K562 (cell line): ENCODE measurements around the gene ACP1. TPM values are rescaled to one million over a fixed set of nuclear protein-coding genes. Genes with fewer than 3 reads are reported as not detected.

Experiments
- ATAC-seq: fragments of 200-7000 bp; cut with Tn5 transposase; 3 replicates; pipeline ENCODE4 v1.9.1; 2020; ENCODE audit warnings: moderate library complexity
- BruUV-seq: library from RNA; stranded (reverse); fragments of 400-500 nt; replicated peaks from 2 replicates; lab custom pipeline; 2021; lab: Mats Ljungman, UMichigan
- CTCF ChIA-PET: fragments of 300-600 bp; formaldehyde crosslinking; extraction: SDS; loops from one replicate; lab custom pipeline; 2021; ENCODE audit warnings: low intra/inter-chr PET ratio; lab: Yijun Ruan, JAX
- POLR2A ChIA-PET: fragments of 300-600, 350-650 bp; sonication (Branson Sonifier 250); formaldehyde crosslinking; extraction: SDS; loops from one replicate; lab custom pipeline; 2021; ENCODE audit warnings: antibody characterized with exemption, inconsistent platforms; lab: Yijun Ruan, JAX
- DNase-seq, 4 experiments: peaks; one replicate each; pipeline versions ENCODE4 v3.0.0 to v3.0.0-alpha.2; 2011 to 2018; ENCODE audit warnings: low spot score in 3 of 4, mixed read lengths in 3 of 4; ENCODE audit errors: extremely low read depth in 1 of 4
- FAIRE-seq: peaks from 2 replicates; lab custom pipeline; 2011; peaks lifted over from hg19 to GRCh38; lab: Jason Lieb, UNC
- H2AFZ ChIP-seq: 2 replicates; pipeline ENCODE4 v1.6.0; 2011; ENCODE audit warnings: low read depth, low read length, control low read depth, inconsistent platforms
- H3K27ac ChIP-seq: fragments of 200-600 bp; 3 replicates; pipeline ENCODE4 v1.8.0; 2011; ENCODE audit warnings: low read depth, mild to moderate bottlenecking, control low read depth, inconsistent platforms, low read length, moderate library complexity, mixed read lengths; ENCODE audit errors: extremely low read depth
- H3K27me3 ChIP-seq, 2 experiments: fragments of 300-600 bp in 1 of 2; 2 replicates in 1 of 2; 3 replicates in 1 of 2; pipeline versions ENCODE4 v1.6.0 to v1.8.0; 2011; ENCODE audit warnings: inconsistent platforms in 2 of 2, low read length in 2 of 2, mild to moderate bottlenecking in 1 of 2, mixed read lengths in 1 of 2, moderate library complexity in 1 of 2; ENCODE audit not compliant: control insufficient read depth in 2 of 2, insufficient read depth in 2 of 2
- H3K36me3 ChIP-seq: fragments of 300-600 bp; 3 replicates; pipeline ENCODE4 v1.8.0; 2011; ENCODE audit warnings: mild to moderate bottlenecking, low read length, inconsistent platforms; ENCODE audit not compliant: control insufficient read depth, insufficient read depth
- H3K4me1 ChIP-seq, 2 experiments: fragments of 200-600 bp in 1 of 2; replicated peaks in 1 of 2; 2 replicates in 1 of 2; 3 replicates in 1 of 2; pipeline versions ENCODE4 v1.5.1 to v1.8.0; 2011; ENCODE audit warnings: inconsistent platforms in 2 of 2, low read length in 2 of 2, mild to moderate bottlenecking in 1 of 2, mixed read lengths in 1 of 2, moderate library complexity in 1 of 2; ENCODE audit not compliant: control insufficient read depth in 2 of 2, insufficient read depth in 2 of 2
- H3K4me2 ChIP-seq: 2 replicates; pipeline ENCODE4 v1.6.1; 2011; ENCODE audit warnings: low read length, control low read depth, inconsistent platforms, mixed read lengths; ENCODE audit not compliant: insufficient read depth
- H3K4me3 ChIP-seq: fragments of 200-600 bp; sonication (generic), shearing (Covaris generic); 2 replicates; pipeline ENCODE4 v1.5.1; 2016; ENCODE audit warnings: control low read depth, inconsistent platforms
- H3K79me2 ChIP-seq: fragments of 200-600 bp; 3 replicates; pipeline ENCODE4 v1.8.0; 2011; ENCODE audit warnings: low read length, inconsistent platforms; ENCODE audit not compliant: control insufficient read depth, insufficient read depth
- H3K9ac ChIP-seq, 2 experiments: 2 replicates each; pipeline versions ENCODE4 v1.6.0 to v1.6.1; 2011; ENCODE audit warnings: low read depth in 2 of 2, low read length in 2 of 2, control low read depth in 1 of 2, inconsistent platforms in 1 of 2, mild to moderate bottlenecking in 1 of 2, mixed read lengths in 1 of 2; ENCODE audit not compliant: insufficient read depth in 1 of 2
- H3K9me1 ChIP-seq: one replicate; pipeline ENCODE4 v1.6.0; 2011; ENCODE audit warnings: inconsistent platforms, mild to moderate bottlenecking, low read length, moderate library complexity; ENCODE audit not compliant: control insufficient read depth, insufficient read depth
- H3K9me3 ChIP-seq: replicated peaks from 2 replicates; pipeline ENCODE4 v1.5.1; 2011; ENCODE audit warnings: low read depth, low read length, inconsistent platforms; ENCODE audit not compliant: control insufficient read depth, insufficient read depth
- H4K20me1 ChIP-seq: replicated peaks from 2 replicates; pipeline ENCODE4 v1.6.1; 2011; ENCODE audit warnings: low read length, inconsistent platforms, mixed read lengths; ENCODE audit not compliant: control insufficient read depth, insufficient read depth
- BMI1 ChIP-seq: fragments of 150-350 bp; IDR thresholded peaks from 2 replicates; pipeline ENCODE4 v1.6.1; 2014; ENCODE audit warnings: low read length
- CTCF ChIP-seq, 3 experiments: IDR thresholded peaks in 2 of 3; conservative IDR thresholded peaks in 1 of 3; 2 replicates each; pipeline ENCODE4 v1.5.1; 2011 to 2012; ENCODE audit warnings: low read length in 3 of 3, mild to moderate bottlenecking in 3 of 3, control low read depth in 2 of 3, improper control_type of control experiment in 1 of 3, inconsistent platforms in 1 of 3, low read depth in 1 of 3, mixed read lengths in 1 of 3, moderate library complexity in 1 of 3; ENCODE audit not compliant: insufficient read depth in 2 of 3
- KAT8 ChIP-seq: fragments of 450-650 bp; IDR thresholded peaks from 2 replicates; pipeline ENCODE4 v1.6.1; 2016; ENCODE audit warnings: low read depth, mild to moderate bottlenecking
- MBD2 ChIP-seq: sonication (generic); IDR thresholded peaks from 2 replicates; pipeline ENCODE4 v1.6.1; 2016; ENCODE audit warnings: low read depth, borderline replicate concordance
- SP1 ChIP-seq: sonication (generic); formaldehyde crosslinking; IDR thresholded peaks from 2 replicates; pipeline ENCODE4 v1.8.1; 2022; ENCODE audit warnings: mild to moderate bottlenecking, missing genetic modification reagents
- SRF ChIP-seq, 2 experiments: fragments of 250-450, 450-650 bp in 1 of 2; sonication (Bioruptor Pico) in 1 of 2; sonication (generic) in 1 of 2; formaldehyde crosslinking; IDR thresholded peaks; 2 replicates each; pipeline versions ENCODE4 v1.5.0 to v1.5.1; 2020 to 2022; ENCODE audit warnings: mild to moderate bottlenecking in 1 of 2, missing genetic modification reagents in 1 of 2
- TAF15 ChIP-seq: fragments of 200-400 bp; formaldehyde crosslinking; IDR thresholded peaks from 2 replicates; pipeline ENCODE4 v1.6.1; 2017; ENCODE audit warnings: mild to moderate bottlenecking, low read depth, low read length, moderate library complexity
- THRA ChIP-seq: fragments of 450-650 bp; IDR thresholded peaks from 2 replicates; pipeline ENCODE4 v1.6.1; 2017; ENCODE audit warnings: mild to moderate bottlenecking, moderate library complexity
- ZBTB11 ChIP-seq, 3 experiments: fragments of 200-800 bp in 1 of 3; fragments of 250-450 bp in 1 of 3; fragments of 450-650 bp in 1 of 3; sonication (Bioruptor Pico) in 1 of 3; sonication (Bioruptor generic) in 1 of 3; formaldehyde crosslinking in 1 of 3; IDR thresholded peaks; 2 replicates each; pipeline versions ENCODE4 v1.6.1 to v1.8.0; 2016 to 2022; ENCODE audit warnings: mild to moderate bottlenecking in 2 of 3, missing genetic modification characterization in 2 of 3, missing compliant biosample characterization in 1 of 3, moderate library complexity in 1 of 3
- WGBS: fragments of 100-300 bp; shearing (Covaris generic); methylation state at CpG from one replicate; pipeline ENCODE4 v1.1.6; 2016; ENCODE audit warnings: low coverage, mixed read lengths; ENCODE audit not compliant: insufficient coverage; ENCODE audit errors: missing lambda C conversion rate; 5-methylcytosine and 5-hydroxymethylcytosine counted together
- in situ Hi-C: fragments of 300-500 bp; cut with MboI; formaldehyde crosslinking; loops from 4 replicates; pipeline ENCODE4 v1.15.0; 2018; ENCODE audit warnings: inconsistent platforms, mixed read lengths
- intact Hi-C: fragments of 100-400 bp; cut with micrococcal nuclease; formaldehyde crosslinking; loops from 2 replicates; pipeline ENCODE4 v1.14.2; 2022
- polyA plus RNA-seq, 8 experiments: library from polyadenylated mRNA; depleted of rRNA in 4 of 8; stranded (reverse) in 5 of 8; unstranded in 3 of 8; fragments of >200 nt; fragmentation: Nextera tagmentation in 2 of 8; fragmentation: Illumina TruSeq in 1 of 8; extraction: Ambion mirVana in 2 of 8; extraction: Trizol in 1 of 8; gene quantifications; 2 replicates each; pipeline versions ENCODE4 v1.2.1 to v1.2.3, GENCODE V29; 2011 to 2014; ENCODE audit warnings: inconsistent platforms in 1 of 8, missing spikeins in 1 of 8
- total RNA-seq, 7 experiments: library from RNA; depleted of rRNA in 6 of 7; stranded (reverse); fragments of >200 nt in 6 of 7; fragmentation: Illumina TruSeq in 2 of 7; extraction: Trizol in 2 of 7; gene quantifications; 2 replicates each; pipeline versions ENCODE4 v1.2.1 to v1.2.3, GENCODE V29; 2011 to 2021; ENCODE audit warnings: low replicate concordance in 1 of 7

ACP1 gene
- total and polyA plus RNA-seq, 9 of the 15 experiments (the other 6 are each of a cell fraction or from before 2014, with no cell fraction given) = 139 to 493 (median 189) TPM

GRCh38 chr2:275466-275865, 10.7 kb downstream of the ACP1 start (continued):
- no peak for TF ChIP-seq ZBTB11 (CRISPR knock-in tag; IDR thresholded peaks at IDR 0.05)
- TF ChIP-seq MBD2 = no peak
- TF ChIP-seq SP1 (CRISPR knock-in tag) = no peak
- no peak for TF ChIP-seq SRF (CRISPR knock-in tag; IDR thresholded peaks at IDR 0.05)

- H3K27ac ChIP-seq = no peak overlapping the region
- in situ Hi-C loops (no loop called here), intact Hi-C loops (no loop called here)
- H3K4me2 ChIP-seq = no peak overlapping the region
- H3K9me3 ChIP-seq = no peaks in the 10 kb centered on the region; the same call in 1 of the 2 replicates
- 74% methylated on average over 2 of the region's 2 CpGs for WGBS
- no peak overlapping the region for H2AFZ ChIP-seq
- FAIRE-seq (no peak), ATAC-seq (no peak), DNase-seq (no peak)
- no peak overlapping the region for H3K4me3 ChIP-seq
- H3K4me1 ChIP-seq = no peaks in the 10 kb centered on the region
- BruUV-seq = no TSS peak
- peaks cover 6% of the 10 kb centered on the region for H4K20me1 ChIP-seq
- H3K9ac ChIP-seq = no peak overlapping the region
- H3K79me2 ChIP-seq = peaks cover 30% of the 10 kb centered on the region
- H3K27me3 ChIP-seq = no peaks in the 10 kb centered on the region
- ChIA-PET POLR2A (no interaction called here), CTCF (no interaction called here)
- H3K9me1 ChIP-seq = no peaks in the 10 kb centered on the region
- H3K36me3 ChIP-seq = peaks cover 90% of the 10 kb centered on the region
- TF ChIP-seq BMI1 (no peak), CTCF (IDR thresholded peaks at IDR 0.05 in 2 of 3, conservative IDR thresholded peaks at IDR 0.05 in 1 of 3; ENCODE audit: insufficient read depth in 2 of 3, low read depth in 1 of 3, low read length in 3 of 3) (no peak), ZBTB11 (CRISPR knock-in tag; IDR thresholded peaks at IDR 0.05) (no peak), KAT8 (no peak), THRA (no peak), TAF15 (no peak)
Measured at GRCh38 chr2:278312-278926, 13.7 kb downstream of the ACP1 start.
